ENCODE data around the gene FBXO17.
"Not testable (repeated sequence)": the region's sequence is repeated elsewhere in the genome, so short reads cannot be mapped to it uniquely, and the experiment has no call there.

Gene FBXO17

DNA sequence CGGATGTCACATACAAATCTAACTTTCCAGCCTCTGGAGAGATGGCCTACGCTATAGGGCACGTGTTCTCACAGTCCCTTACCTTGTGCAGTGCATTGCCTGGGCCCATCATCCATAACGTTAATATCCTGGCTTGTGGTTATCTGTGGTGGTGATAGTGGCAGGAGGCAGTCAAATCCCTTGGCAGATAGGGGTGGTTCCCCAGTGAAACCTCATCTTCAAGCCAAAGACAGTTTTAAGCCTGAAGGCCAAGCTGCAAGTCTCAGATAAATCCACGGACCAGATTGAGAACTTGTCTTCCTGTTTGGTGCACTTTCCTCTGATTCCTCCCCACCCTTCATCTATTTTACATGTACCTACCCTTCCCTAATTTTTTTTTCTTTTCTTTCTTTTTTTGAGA lies 4.3 kb upstream of the FBXO17 start:
- no peak for DNase-seq

DNA sequence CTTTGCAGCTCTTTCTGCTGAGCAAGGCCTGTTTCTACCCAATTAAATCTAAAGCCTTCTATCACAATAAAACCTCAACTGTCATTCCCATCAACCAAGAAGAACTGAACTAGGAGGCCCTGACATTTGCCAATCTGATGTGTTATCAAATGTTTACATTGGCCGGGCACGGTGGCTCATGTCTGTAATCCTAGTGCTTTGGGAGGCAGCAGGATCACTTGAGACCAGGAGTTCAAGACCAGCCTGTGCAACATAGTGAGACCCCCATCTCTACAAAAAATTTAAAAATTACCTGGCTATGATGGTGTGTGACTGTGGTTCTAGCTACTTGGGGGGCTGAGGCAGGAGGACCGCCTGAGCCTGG lies 2.8 kb upstream of the FBXO17 start:
- DNase-seq = no peak

DNA sequence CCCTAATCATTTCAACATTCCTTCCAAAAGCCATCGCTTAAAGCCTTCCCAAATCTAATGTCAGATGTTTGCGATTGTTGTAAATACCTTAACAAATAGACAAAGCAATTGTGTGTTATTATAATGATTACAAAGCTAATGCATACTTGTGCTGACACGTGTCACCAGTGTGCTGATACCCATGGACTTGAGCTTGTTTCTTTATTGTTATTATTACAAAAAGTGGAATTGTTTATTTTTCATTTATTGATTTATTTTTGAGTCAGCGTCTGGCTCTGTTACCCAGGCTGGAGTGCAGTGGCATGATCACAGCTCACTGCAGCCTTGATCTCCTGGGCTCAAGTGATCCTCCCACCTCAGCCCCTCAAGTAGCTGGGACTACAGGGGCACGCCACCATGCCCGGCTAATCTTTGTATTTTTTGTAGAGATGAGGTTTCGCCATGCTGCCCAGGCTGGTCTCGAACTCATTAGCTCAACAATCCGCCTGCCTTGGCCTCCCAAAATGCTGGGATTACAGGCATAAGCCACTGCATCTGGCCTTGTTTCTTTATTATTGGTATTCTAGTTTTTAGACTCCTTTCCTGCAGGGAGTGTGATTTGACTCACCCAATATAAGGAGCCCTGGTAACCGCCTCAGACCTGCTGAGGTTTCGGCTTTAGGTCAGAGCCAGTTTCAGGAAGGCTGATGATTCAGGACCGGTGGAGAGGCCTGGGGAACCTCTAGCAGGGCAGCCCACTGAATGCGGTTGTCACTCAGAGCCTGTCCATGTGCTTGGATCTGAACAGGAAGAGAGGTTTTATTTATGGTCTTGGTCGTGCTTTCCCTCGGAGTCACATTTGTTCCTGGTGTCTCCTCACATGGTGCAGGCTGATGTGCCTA lies 2.1 kb upstream of the FBXO17 start:
- DNase-seq = no peak

GRCh38 chr19:38975861-38976271 lies 324 bp upstream of the FBXO17 start:
- DNase-seq = no peak

DNA sequence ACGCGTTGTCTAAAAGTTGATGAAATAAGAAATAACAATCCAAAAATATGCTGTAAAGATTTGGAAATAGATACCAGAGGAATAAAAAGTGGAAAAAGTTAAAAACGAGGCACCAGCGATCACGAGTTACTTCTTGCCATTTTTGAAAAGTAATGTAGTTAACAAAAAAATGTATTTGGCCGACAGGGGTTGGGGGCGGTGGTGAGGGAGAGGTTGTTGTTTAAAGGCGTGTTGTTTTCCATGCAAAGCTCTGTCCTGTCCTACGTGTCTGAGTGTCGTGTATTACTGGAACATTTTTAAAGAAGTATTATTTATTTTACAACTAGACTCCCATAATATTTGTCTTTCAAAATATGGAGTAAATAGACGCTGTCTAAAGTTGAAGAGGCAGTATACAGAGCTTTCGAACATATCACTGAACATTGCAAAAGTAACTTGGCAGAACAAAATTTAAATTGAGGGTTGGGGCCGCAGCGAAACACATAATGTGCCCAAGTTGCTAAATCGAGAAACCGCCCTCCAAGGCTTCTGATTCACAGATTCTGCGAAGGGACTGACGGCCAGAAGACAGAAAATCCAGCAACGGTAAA lies 823 bp downstream of the FBXO17 start:
- DNase-seq = no peak

DNA sequence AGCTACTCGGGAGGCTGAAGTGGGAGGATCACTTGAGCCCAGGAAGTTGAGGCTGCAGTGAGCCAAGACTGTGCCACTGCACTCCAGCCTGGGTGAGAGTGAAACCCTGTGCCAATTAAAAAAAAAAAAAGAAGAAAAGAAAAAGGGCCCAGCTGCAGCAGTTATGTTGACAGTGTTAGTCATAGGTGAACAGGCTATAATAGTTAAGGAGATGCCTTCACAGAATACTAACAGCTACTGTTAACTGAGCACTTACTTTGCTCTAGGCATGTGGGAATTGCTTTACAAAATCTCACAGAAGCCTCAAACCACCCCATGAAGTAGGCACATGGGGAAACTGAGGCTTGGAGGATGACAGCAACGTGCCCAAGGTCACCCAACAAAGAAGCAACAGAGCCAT lies 3.9 kb downstream of the FBXO17 start:
- no peak for DNase-seq

- DNase-seq = no peak
Measured at GRCh38 chr19:38970664-38971532, 4.6 kb downstream of the FBXO17 start.

DNA sequence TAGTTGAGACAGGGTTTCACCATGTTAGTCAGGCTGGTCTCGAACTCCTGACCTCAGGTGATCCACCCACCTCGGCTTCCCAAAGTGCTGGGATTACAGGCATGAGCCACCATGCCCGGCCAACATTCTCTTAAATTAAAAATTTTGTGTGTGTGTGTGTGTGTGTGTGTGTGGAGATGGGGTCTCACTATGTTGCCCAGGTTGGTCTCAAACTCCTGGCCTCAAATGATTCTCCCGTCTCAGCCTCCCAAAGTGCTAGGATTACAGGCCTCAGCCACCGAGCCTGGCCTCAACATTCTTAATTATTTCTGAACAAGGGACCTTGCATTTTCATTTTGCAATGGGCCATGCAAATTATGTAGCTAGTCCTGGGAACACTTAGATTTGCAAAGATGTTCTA lies 9.4 kb downstream of the FBXO17 start:
- DNase-seq = not testable (repeated sequence)

DNA sequence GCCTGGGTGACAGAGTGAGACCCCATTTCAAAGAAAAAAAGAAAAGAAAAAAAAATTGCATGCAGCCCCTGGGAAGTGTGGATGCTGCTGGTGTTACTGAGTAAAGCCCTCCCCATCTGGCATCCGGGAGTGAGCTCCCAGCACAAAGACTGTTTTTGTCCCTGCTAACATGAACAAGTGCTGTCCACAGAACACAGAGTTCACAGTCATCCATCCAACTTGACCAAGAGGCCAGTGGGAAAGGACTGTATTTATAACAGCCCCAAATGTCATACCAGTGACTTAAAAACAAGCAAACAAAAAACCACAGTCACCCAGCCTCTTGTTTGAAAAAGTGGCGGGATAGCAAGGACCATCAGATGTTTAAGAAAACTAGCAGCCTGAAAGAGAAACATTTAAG lies 10.8 kb downstream of the FBXO17 start:
- DNase-seq = no peak

- no peak for DNase-seq
Measured at GRCh38 chr19:38959618-38960017, 15.9 kb downstream of the FBXO17 start.

DNA sequence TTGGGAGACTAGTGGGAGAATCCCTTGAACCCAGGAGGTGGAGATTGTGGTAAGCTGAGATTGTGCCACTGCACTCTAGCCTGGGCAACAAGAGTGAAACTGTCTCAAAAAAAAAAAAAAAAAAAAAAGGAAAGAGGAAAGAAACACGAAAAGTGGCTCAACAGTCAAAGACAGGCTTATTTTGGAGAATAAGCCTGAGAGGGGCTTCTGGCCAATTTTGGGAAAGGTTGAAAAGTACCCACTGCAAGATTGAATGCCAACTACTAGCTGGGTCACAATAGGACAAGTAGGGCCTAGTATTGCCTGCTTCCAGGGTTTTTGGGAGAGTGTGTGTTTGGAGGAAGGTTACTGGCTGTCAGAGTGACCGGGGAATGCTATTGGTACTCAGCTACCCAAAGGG lies 17.2 kb downstream of the FBXO17 start:
- DNase-seq = no peak

- DNase-seq = no peak
Measured at GRCh38 chr19:38956264-38956663, 19.3 kb downstream of the FBXO17 start.

DNA sequence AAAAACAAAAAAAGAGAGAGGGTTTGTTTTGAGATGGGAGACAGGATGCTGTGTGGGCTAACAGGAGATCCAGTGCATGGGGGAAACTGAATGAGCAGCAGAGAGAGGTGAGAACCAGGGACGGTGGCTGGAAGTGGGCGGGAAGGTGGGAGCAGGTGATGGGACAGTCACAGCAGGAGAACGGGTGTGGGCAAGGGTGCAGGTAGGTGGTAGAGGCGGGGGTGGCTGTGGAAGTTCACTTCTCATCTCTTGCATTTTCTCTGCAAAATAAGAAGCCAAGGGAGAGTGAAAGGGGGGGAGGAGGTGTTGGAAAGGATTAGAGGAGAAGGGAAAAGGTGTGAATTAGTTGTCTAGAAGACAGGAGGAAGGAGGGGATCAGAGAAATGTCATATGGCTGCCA lies 21.9 kb downstream of the FBXO17 start:
- DNase-seq = no peak

DNA sequence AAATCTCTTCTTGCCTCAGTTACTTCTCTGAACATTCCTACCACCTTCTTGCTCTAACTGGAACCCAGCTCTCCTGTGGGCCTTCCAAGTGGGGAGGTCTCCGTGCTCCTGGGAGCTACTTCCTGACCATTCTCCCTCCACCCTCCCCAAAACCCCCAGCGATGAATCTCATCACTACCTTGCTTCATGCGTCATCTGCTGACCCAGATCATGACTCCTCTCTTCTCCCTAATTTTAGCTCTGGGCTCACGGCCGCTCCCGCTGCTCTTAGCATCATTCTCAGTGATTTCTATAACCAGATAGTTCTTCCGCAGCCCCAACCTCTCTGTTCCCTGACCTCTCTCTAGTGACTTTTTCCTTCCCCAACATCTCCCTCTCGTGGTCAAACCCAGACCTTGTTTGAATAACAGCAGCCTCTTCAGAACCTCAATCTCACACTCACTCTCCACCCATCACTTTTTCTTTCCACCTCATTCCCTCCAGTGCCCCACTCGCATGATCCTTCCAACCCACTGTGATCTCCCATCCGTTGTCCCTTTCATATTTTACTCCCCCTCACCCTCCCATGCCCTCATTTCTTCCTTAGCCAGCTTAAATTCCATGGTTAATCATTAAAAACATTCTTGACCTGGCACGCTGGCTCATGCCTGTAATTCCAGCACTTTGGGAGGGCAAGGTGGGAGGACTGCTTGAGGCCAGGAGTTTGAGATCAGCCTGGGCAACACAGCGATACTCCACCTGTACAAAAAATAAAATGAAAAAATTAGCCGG lies 23.0 kb downstream of the FBXO17 start:
- DNase-seq = peak; percentile 38 to 64

DNA sequence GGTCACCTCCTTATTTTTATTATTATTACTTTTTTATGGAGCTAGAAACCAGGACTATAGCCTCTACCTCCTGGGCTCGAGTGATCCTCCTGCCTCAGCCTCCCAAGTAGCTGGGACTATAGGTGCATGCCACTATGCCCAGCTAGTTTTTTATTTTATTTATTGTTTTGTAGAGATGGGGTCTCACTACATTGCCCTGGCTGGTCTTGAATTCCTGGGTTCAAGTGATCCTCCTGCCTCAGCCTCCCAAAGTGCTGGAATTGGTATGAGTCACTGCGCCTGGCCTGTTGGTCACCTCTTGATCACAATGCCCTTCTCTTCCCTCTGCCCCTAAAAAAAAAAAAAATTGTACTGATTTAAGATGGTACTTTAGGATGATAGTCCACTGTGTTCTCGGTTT lies 24.4 kb downstream of the FBXO17 start:
- DNase-seq = no peak

- peak; percentile 86 for DNase-seq
Measured at GRCh38 chr19:38949580-38950367, 25.8 kb downstream of the FBXO17 start.

DNA sequence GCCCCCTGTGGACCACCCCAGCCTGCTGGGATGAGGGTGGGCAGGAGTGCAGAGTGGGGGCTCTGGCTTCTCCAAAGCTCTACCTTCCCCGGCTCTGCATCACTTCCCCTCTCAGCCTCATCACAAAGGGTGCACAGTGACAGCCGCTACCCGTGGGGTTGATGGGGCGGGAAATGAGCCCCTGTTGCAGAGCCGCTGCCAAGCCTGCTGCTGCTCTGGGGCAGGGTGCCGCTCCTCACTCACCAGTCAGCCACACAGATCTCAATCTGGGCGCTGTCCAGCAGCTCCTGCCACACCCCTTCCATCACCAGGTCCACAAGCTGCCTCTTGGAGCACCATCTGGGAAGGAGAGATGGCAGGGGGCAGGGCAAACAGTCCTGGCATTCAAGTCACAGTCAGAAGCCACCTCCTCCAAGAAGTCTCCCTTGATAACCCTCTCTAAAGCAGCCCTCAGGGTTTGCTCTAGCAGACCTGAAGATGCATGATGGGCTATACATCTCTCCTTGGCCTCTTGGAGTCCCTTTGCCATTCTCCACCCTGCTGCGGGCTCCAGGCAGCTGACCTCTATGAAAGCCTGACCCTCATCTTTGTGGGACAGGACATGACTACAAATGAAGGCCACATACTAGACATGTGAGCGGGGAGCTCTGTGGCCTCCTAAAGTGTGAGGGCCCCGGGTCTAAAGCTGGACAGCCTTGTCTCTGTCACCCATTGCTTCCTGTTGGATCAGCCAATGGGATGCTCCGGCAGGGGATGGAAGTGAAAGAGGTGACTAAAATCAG lies 29.1 kb downstream of the FBXO17 start:
- no peak for DNase-seq

DNA sequence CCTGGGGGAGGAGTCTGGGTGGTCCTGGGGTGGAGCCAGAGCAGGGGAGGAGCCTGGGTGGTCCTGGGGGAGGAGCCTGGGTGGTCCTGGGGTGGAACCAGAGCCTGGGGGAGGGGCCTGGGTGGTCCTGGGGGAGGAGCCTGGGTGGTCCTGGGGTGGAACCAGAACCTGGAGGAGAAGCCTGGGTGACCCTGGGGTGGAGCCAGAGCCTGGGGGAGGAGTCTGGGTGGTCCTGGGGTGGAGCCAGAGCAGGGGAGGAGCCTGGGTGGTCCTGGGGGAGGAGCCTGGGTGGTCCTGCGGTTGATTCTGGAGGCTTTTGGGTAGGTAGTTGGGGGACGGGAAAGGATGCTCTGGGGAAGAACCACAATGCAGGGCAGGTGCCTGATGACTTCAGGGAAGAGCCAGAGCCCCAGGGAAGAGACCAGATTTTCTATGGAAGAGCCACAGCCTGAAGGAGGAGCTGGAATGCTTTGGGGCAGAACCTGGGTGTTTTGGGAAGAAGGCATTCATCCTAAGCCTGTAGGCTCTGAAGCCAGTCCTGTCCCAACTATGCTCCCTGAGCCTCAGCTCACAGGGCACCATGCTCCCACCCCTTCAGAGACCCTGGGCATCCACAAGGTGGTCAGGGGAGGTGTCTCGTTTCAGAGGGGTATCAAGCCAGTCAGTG lies 29.8 kb downstream of the FBXO17 start:
- DNase-seq = no peak

DNA sequence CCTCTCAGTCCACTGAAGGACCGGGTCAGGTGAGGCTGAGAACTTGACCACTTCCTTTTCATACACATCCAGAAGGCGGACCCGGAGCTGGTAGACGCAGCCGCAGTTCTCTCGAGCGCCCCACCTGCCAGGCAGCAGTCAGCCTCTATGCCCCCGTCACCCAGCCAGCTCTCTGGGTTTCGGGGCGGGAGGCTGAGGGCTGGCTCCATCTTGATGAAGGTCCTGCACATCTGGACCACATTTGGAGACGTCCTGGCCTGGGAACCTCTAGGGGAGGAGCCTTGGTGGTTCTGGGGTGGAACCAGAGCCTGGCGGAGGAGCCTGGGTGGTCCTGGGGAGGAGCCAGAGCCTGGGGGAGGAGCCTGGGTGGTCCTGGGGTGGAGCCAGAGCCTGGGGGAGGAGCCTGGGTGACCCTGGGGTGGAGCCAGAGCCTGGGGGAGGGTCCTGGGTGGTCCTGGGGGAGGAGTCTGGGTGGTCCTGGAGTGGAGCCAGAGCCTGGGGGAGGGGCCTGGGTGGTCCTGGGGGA lies 30.5 kb downstream of the FBXO17 start:
- no peak for DNase-seq

DNA sequence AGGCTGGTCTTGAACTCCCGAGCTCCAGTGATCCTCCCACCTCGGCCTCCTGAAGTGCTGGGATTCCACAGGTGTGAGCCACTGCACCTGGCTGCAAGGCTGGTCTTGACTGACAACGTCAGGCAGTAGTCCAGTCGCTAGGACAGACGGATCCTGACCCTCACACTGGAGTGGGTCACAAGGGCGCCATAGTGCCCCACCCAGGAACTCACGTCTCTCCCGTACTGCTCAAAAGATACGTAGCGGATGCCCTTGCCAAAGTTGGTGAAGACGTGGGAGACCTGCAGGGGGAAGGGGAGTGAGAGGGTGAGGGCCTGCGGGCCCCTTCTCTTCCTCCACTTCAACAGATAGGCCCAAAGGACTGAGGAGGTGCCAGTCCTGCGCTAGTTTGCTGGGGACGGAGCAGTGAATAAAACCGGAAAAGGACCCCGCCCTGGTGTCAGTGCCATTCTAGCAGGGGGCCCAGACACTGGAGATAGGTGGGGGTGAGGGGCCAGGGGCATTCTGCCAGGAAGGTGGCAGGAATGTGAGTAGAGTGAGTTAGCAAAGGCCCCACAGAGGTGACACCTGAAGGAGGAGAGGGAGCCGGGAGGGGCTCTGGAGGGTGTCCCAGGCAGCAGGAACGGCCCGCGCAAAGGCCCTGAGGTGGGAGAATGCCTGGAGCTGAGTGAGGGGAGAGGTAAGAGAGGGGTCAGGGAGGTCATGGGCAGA lies 32.9 kb downstream of the FBXO17 start:
- no peak for DNase-seq
